OCI-LY1 (cell line): Measurements from ENCODE around the gene PDE6A.

Experiments
- CTCF ChIP-seq: fragments of 200-600 bp; sonication (generic), shearing (Covaris generic); IDR thresholded peaks from 2 replicates; pipeline ENCODE4 v1.5.1; 2017; ENCODE audit warnings: mild to moderate bottlenecking, antibody characterized with exemption, low read length, moderate library complexity, mixed read lengths
- EZH2 ChIP-seq: fragments of 200-600 bp; sonication (generic), shearing (Covaris generic); IDR thresholded peaks from 2 replicates; pipeline ENCODE4 v1.8.0; 2017; ENCODE audit warnings: borderline replicate concordance, mixed run types, mild to moderate bottlenecking, antibody characterized with exemption, low read length, moderate library complexity, mixed read lengths

GRCh38 chr5:149904293-149904886, 40.2 kb downstream of the PDE6A start:
- TF ChIP-seq CTCF = no peak
- TF ChIP-seq EZH2 = no peak
